ENCODE data around the gene ZNF664.

Gene ZNF664

GRCh38 chr12:124007826-124008570, 35.0 kb downstream of the ZNF664 start:
- Histone ChIP-seq H3K79me1 (replicated peaks; ENCODE audit: low read length, poor library complexity, severe bottlenecking) (peaks cover 28% of the 10 kb centered on the region), H2BK15ac (ENCODE audit: low read depth, poor library complexity, severe bottlenecking) (no peak overlapping the region), H2BK12ac (ENCODE audit: low read length in 2 of 2) (no peak overlapping the region), H3K27ac (ENCODE audit: low read length, poor library complexity, severe bottlenecking) (no peak overlapping the region), H3K27me3 (ENCODE audit: control insufficient read depth in 1 of 2, insufficient read depth in 1 of 2, low read length in 2 of 2) (no peaks in the 10 kb centered on the region), H4K91ac (ENCODE audit: low read length) (no peak overlapping the region), H3K4me1 (ENCODE audit: control insufficient read depth, insufficient read depth, low read depth, low read length) (peaks cover 5% of the 10 kb centered on the region), H3K9me3 (ENCODE audit: control insufficient read depth, low read length) (no peaks in the 10 kb centered on the region), H2AFZ (ENCODE audit: low read depth, low read length) (no peak overlapping the region), H3K4ac (ENCODE audit: low read depth in 1 of 2, low read length in 2 of 2) (no peak overlapping the region), H2BK120ac (ENCODE audit: low read depth, low read length) (no peak overlapping the region), H3K4me2 (ENCODE audit: low read length, poor library complexity, severe bottlenecking) (no peak overlapping the region), H2BK5ac (ENCODE audit: low read depth, low read length, poor library complexity, severe bottlenecking) (no peak overlapping the region), H3K23ac (ENCODE audit: low read length in 2 of 2) (no peak overlapping the region), H3K18ac (ENCODE audit: low read depth in 1 of 2, low read length in 2 of 2) (no peak overlapping the region), H3K4me3 (ENCODE audit: insufficient read depth in 1 of 2, low read depth in 1 of 2, low read length in 2 of 2) (no peak overlapping the region), H2AK5ac (ENCODE audit: low read length, severe bottlenecking) (no peak overlapping the region), H3K9ac (ENCODE audit: low read length) (no peak overlapping the region), H4K8ac (ENCODE audit: low read length) (no peak overlapping the region), H3K36me3 (ENCODE audit: control insufficient read depth in 1 of 2, insufficient read depth in 2 of 2, low read depth in 1 of 2, low read length in 2 of 2) (peaks cover 30 to 65% of the 10 kb centered on the region in 2 experiments), H3K14ac (ENCODE audit: low read length in 2 of 2) (no peak overlapping the region)
- DNase-seq: peak; percentile 45
- 82% methylated on average over 6 of the region's 9 CpGs for WGBS

GRCh38 chr12:124008595-124008994, 35.6 kb downstream of the ZNF664 start:
- no peak for DNase-seq
- WGBS: 83% methylated on average over 2 of the region's 3 CpGs
- no peak overlapping the region for H2AK5ac ChIP-seq (ENCODE audit: low read length, severe bottlenecking)
- no peak overlapping the region for H3K4ac ChIP-seq (ENCODE audit: low read depth in 1 of 2, low read length in 2 of 2)
- no peaks in the 10 kb centered on the region for H3K9me3 ChIP-seq (ENCODE audit: control insufficient read depth, low read length)
- H3K18ac ChIP-seq (ENCODE audit: low read depth in 1 of 2, low read length in 2 of 2): no peak overlapping the region
- no peaks in the 10 kb centered on the region for H3K27me3 ChIP-seq (ENCODE audit: control insufficient read depth in 1 of 2, insufficient read depth in 1 of 2, low read length in 2 of 2)
- H2AFZ ChIP-seq (ENCODE audit: low read depth, low read length): no peak overlapping the region
- no peak overlapping the region for H2BK12ac ChIP-seq (ENCODE audit: low read length in 2 of 2)
- no peak overlapping the region for H2BK5ac ChIP-seq (ENCODE audit: low read depth, low read length, poor library complexity, severe bottlenecking)
- H3K27ac ChIP-seq (ENCODE audit: low read length, poor library complexity, severe bottlenecking): no peak overlapping the region
- no peak overlapping the region for H3K4me2 ChIP-seq (ENCODE audit: low read length, poor library complexity, severe bottlenecking)
- H2BK120ac ChIP-seq (ENCODE audit: low read depth, low read length): no peak overlapping the region
- peaks cover 31 to 71% of the 10 kb centered on the region in 2 experiments for H3K36me3 ChIP-seq (ENCODE audit: control insufficient read depth in 1 of 2, insufficient read depth in 2 of 2, low read depth in 1 of 2, low read length in 2 of 2)
- peaks cover 5% of the 10 kb centered on the region for H3K4me1 ChIP-seq (ENCODE audit: control insufficient read depth, insufficient read depth, low read depth, low read length)
- no peak overlapping the region for H3K23ac ChIP-seq (ENCODE audit: low read length in 2 of 2)
- no peak overlapping the region for H2BK15ac ChIP-seq (ENCODE audit: low read depth, poor library complexity, severe bottlenecking)
- H3K4me3 ChIP-seq (ENCODE audit: insufficient read depth in 1 of 2, low read depth in 1 of 2, low read length in 2 of 2): no peak overlapping the region
- H4K8ac ChIP-seq (ENCODE audit: low read length): no peak overlapping the region
- no peak overlapping the region for H3K14ac ChIP-seq (ENCODE audit: low read length in 2 of 2)
- H3K9ac ChIP-seq (ENCODE audit: low read length): no peak overlapping the region
- H3K79me1 ChIP-seq (replicated peaks; ENCODE audit: low read length, poor library complexity, severe bottlenecking): peaks cover 25% of the 10 kb centered on the region
- H4K91ac ChIP-seq (ENCODE audit: low read length): no peak overlapping the region

GRCh38 chr12:124009781-124010180, 36.8 kb downstream of the ZNF664 start:
- Histone ChIP-seq H4K8ac (ENCODE audit: low read length) (no peak overlapping the region), H2AK5ac (ENCODE audit: low read length, severe bottlenecking) (no peak overlapping the region), H3K9me3 (ENCODE audit: control insufficient read depth, low read length) (no peaks in the 10 kb centered on the region), H3K27me3 (ENCODE audit: control insufficient read depth in 1 of 2, insufficient read depth in 1 of 2, low read length in 2 of 2) (no peaks in the 10 kb centered on the region), H2BK5ac (ENCODE audit: low read depth, low read length, poor library complexity, severe bottlenecking) (no peak overlapping the region), H3K4me2 (ENCODE audit: low read length, poor library complexity, severe bottlenecking) (no peak overlapping the region), H2BK120ac (ENCODE audit: low read depth, low read length) (no peak overlapping the region), H3K79me1 (replicated peaks; ENCODE audit: low read length, poor library complexity, severe bottlenecking) (peaks cover 15% of the 10 kb centered on the region), H3K14ac (ENCODE audit: low read length in 2 of 2) (no peak overlapping the region), H3K4ac (ENCODE audit: low read depth in 1 of 2, low read length in 2 of 2) (no peak overlapping the region), H2BK12ac (ENCODE audit: low read length in 2 of 2) (no peak overlapping the region), H3K27ac (ENCODE audit: low read length, poor library complexity, severe bottlenecking) (no peak overlapping the region), H2BK15ac (ENCODE audit: low read depth, poor library complexity, severe bottlenecking) (no peak overlapping the region), H3K23ac (ENCODE audit: low read length in 2 of 2) (no peak overlapping the region), H3K4me1 (ENCODE audit: control insufficient read depth, insufficient read depth, low read depth, low read length) (peaks cover 2% of the 10 kb centered on the region), H3K9ac (ENCODE audit: low read length) (no peak overlapping the region), H4K91ac (ENCODE audit: low read length) (no peak overlapping the region), H3K36me3 (ENCODE audit: control insufficient read depth in 1 of 2, insufficient read depth in 2 of 2, low read depth in 1 of 2, low read length in 2 of 2) (peaks cover 27 to 73% of the 10 kb centered on the region in 2 experiments), H3K4me3 (ENCODE audit: insufficient read depth in 1 of 2, low read depth in 1 of 2, low read length in 2 of 2) (no peak overlapping the region), H3K18ac (ENCODE audit: low read depth in 1 of 2, low read length in 2 of 2) (no peak overlapping the region), H2AFZ (ENCODE audit: low read depth, low read length) (no peak overlapping the region)
- WGBS: 100% methylated on average over 3 of the region's 6 CpGs
- no peak for DNase-seq

- H2BK12ac ChIP-seq (ENCODE audit: low read length in 2 of 2): no peak overlapping the region
- no peaks in the 10 kb centered on the region for H3K9me3 ChIP-seq (ENCODE audit: control insufficient read depth, low read length)
- H3K27me3 ChIP-seq (ENCODE audit: control insufficient read depth in 1 of 2, insufficient read depth in 1 of 2, low read length in 2 of 2): no peaks in the 10 kb centered on the region
- no peak overlapping the region for H3K4me2 ChIP-seq (ENCODE audit: low read length, poor library complexity, severe bottlenecking)
- no peak overlapping the region for H2BK15ac ChIP-seq (ENCODE audit: low read depth, poor library complexity, severe bottlenecking)
- no peak overlapping the region for H3K23ac ChIP-seq (ENCODE audit: low read length in 2 of 2)
- no peak overlapping the region for H2BK5ac ChIP-seq (ENCODE audit: low read depth, low read length, poor library complexity, severe bottlenecking)
- no peak overlapping the region for H3K14ac ChIP-seq (ENCODE audit: low read length in 2 of 2)
- no peak overlapping the region for H4K8ac ChIP-seq (ENCODE audit: low read length)
- H2AFZ ChIP-seq (ENCODE audit: low read depth, low read length): no peak overlapping the region
- no peak overlapping the region for H2AK5ac ChIP-seq (ENCODE audit: low read length, severe bottlenecking)
- no peak overlapping the region for H3K27ac ChIP-seq (ENCODE audit: low read length, poor library complexity, severe bottlenecking)
- H3K4me3 ChIP-seq (ENCODE audit: insufficient read depth in 1 of 2, low read depth in 1 of 2, low read length in 2 of 2): no peak overlapping the region
- H3K4ac ChIP-seq (ENCODE audit: low read depth in 1 of 2, low read length in 2 of 2): no peak overlapping the region
- H3K79me1 ChIP-seq (replicated peaks; ENCODE audit: low read length, poor library complexity, severe bottlenecking): peaks cover 14% of the 10 kb centered on the region
- no peak overlapping the region for H3K18ac ChIP-seq (ENCODE audit: low read depth in 1 of 2, low read length in 2 of 2)
- no peak overlapping the region for H3K9ac ChIP-seq (ENCODE audit: low read length)
- peaks cover 2% of the 10 kb centered on the region for H3K4me1 ChIP-seq (ENCODE audit: control insufficient read depth, insufficient read depth, low read depth, low read length)
- WGBS: 87% methylated on average over 3 of the region's 3 CpGs
- peaks cover 28 to 65% of the 10 kb centered on the region in 2 experiments for H3K36me3 ChIP-seq (ENCODE audit: control insufficient read depth in 1 of 2, insufficient read depth in 2 of 2, low read depth in 1 of 2, low read length in 2 of 2)
- no peak for DNase-seq
- no peak overlapping the region for H2BK120ac ChIP-seq (ENCODE audit: low read depth, low read length)
- no peak overlapping the region for H4K91ac ChIP-seq (ENCODE audit: low read length)
These were observed 37.7 kb downstream of the ZNF664 start for GRCh38 chr12:124010687-124011086.
